HCT116 (cell line): ENCODE data around the gene CARD14. TPM values are rescaled to one million over a fixed set of nuclear protein-coding genes. Genes with fewer than 3 reads are reported as not detected.

Experiments
- ATAC-seq: fragments of 200-7000 bp; cut with Tn5 transposase; 2 replicates; pipeline ENCODE4 v1.9.1; 2020; ENCODE audit warnings: mild to moderate bottlenecking, moderate library complexity
- BruUV-seq: library from RNA; stranded (reverse); fragments of 400-500 nt; replicated peaks from 2 replicates; lab custom pipeline; 2021; lab: Mats Ljungman, UMichigan
- CTCF ChIA-PET: fragments of 300-600 bp; sonication (Branson Sonifier 250); formaldehyde crosslinking; loops from one replicate; lab custom pipeline; 2021; ENCODE audit warnings: antibody characterized with exemption; lab: Charles Lee
- POLR2A ChIA-PET: fragments of 300-600, 350-600 bp; sonication (Branson Sonifier 250); formaldehyde crosslinking; loops from one replicate; lab custom pipeline; 2021; ENCODE audit warnings: antibody characterized with exemption; lab: Charles Lee
- RAD21 ChIA-PET, 2 experiments: fragments of 300-600 bp; sonication (Branson Sonifier 250); formaldehyde crosslinking; loops; one replicate each; lab custom pipeline; 2023; ENCODE audit warnings: low total read pairs in 2 of 2; ENCODE audit not compliant: uncharacterized antibody in 2 of 2, unreplicated experiment in 2 of 2, low non-redundant PET in 1 of 2; lab: Charles Lee
- DNase-seq: peaks from one replicate; pipeline ENCODE4 v3.0.0-alpha.2; 2010; ENCODE audit warnings: low read depth, low spot score
- H2AFZ ChIP-seq: fragments of 200-600 bp; shearing (Covaris generic), sonication (generic); 2 replicates; pipeline ENCODE4 v1.6.1; 2017; ENCODE audit warnings: low read depth, mixed run types, mixed read lengths, antibody characterized with exemption, low read length; ENCODE audit not compliant: poor library complexity, severe bottlenecking
- H3K27ac ChIP-seq: 2 replicates; pipeline ENCODE4 v1.5.1; 2012; ENCODE audit warnings: low read depth, low read length
- H3K27me3 ChIP-seq: fragments of 200-600 bp; sonication (generic); 2 replicates; pipeline ENCODE4 v1.6.1; 2016; ENCODE audit warnings: mixed run types, low read length, mixed read lengths; ENCODE audit not compliant: insufficient read depth
- H3K36me3 ChIP-seq, 2 experiments: fragments of 200-500 bp in 1 of 2; fragments of 200-600 bp in 1 of 2; sonication (Bioruptor generic) in 1 of 2; sonication (generic) in 1 of 2; 2 replicates each; pipeline versions ENCODE4 v1.5.1 to v1.6.1; 2014 to 2016; ENCODE audit warnings: low read length in 2 of 2, inconsistent platforms in 1 of 2, mixed read lengths in 1 of 2, mixed run types in 1 of 2; ENCODE audit not compliant: insufficient read depth in 2 of 2, control insufficient read depth in 1 of 2
- H3K4me1 ChIP-seq, 2 experiments: fragments of 200-600 bp in 1 of 2; sonication (generic) in 1 of 2; 2 replicates each; pipeline versions ENCODE4 v1.5.1 to v1.6.1; 2012 to 2017; ENCODE audit warnings: low read length in 2 of 2, inconsistent platforms in 1 of 2, mild to moderate bottlenecking in 1 of 2, mixed read lengths in 1 of 2, mixed run types in 1 of 2, moderate library complexity in 1 of 2; ENCODE audit not compliant: insufficient read depth in 2 of 2, control insufficient read depth in 1 of 2
- H3K4me2 ChIP-seq: fragments of 200-600 bp; sonication (generic); 2 replicates; pipeline ENCODE4 v1.6.1; 2017; ENCODE audit warnings: mixed run types, low read length, mixed read lengths
- H3K4me3 ChIP-seq, 2 experiments: fragments of 200-600 bp in 1 of 2; sonication (generic) in 1 of 2; replicated peaks in 1 of 2; 2 replicates each; pipeline ENCODE4 v1.5.1; 2011 to 2016; ENCODE audit warnings: low read length in 2 of 2, control low read depth in 1 of 2, low read depth in 1 of 2, mild to moderate bottlenecking in 1 of 2, mixed read lengths in 1 of 2, mixed run types in 1 of 2
- H3K79me2 ChIP-seq: fragments of 200-600 bp; sonication (generic); 2 replicates; pipeline ENCODE4 v1.6.1; 2017; ENCODE audit warnings: mild to moderate bottlenecking, mixed run types, low read length, moderate library complexity, mixed read lengths; ENCODE audit not compliant: insufficient read depth
- H3K9ac ChIP-seq: fragments of 200-600 bp; sonication (generic); 2 replicates; pipeline ENCODE4 v1.6.1; 2016; ENCODE audit warnings: low read length, mixed read lengths
- H3K9me2 ChIP-seq: fragments of 200-600 bp; sonication (generic), shearing (Covaris generic); 2 replicates; pipeline ENCODE4 v1.6.1; 2017; ENCODE audit warnings: mixed run types, mild to moderate bottlenecking, moderate library complexity; ENCODE audit not compliant: insufficient read depth
- H3K9me3 ChIP-seq, 2 experiments: fragments of 200-500 bp in 1 of 2; fragments of 200-600 bp in 1 of 2; sonication (Bioruptor generic) in 1 of 2; sonication (generic) in 1 of 2; 2 replicates each; pipeline ENCODE4 v1.6.1; 2014 to 2017; ENCODE audit warnings: low read length in 2 of 2, mixed read lengths in 2 of 2, inconsistent platforms in 1 of 2, low read depth in 1 of 2, mild to moderate bottlenecking in 1 of 2, mixed run types in 1 of 2, moderate library complexity in 1 of 2; ENCODE audit not compliant: control insufficient read depth in 1 of 2, insufficient read depth in 1 of 2
- H4K20me1 ChIP-seq: fragments of 200-600 bp; sonication (generic), shearing (Covaris generic); 2 replicates; pipeline ENCODE4 v1.6.1; 2017; ENCODE audit warnings: mixed run types, mild to moderate bottlenecking, moderate library complexity; ENCODE audit not compliant: insufficient read depth
- CBX3 ChIP-seq: IDR thresholded peaks from 2 replicates; pipeline ENCODE4 v1.6.1; 2012; ENCODE audit warnings: low read depth
- CTCF ChIP-seq, 3 experiments: fragments of 200-600 bp in 1 of 3; sonication (generic) in 1 of 3; IDR thresholded peaks in 2 of 3; conservative IDR thresholded peaks in 1 of 3; 2 replicates each; pipeline ENCODE4 v1.5.1; 2012 to 2017; ENCODE audit warnings: low read depth in 2 of 3, low read length in 2 of 3, antibody characterized with exemption in 1 of 3, borderline replicate concordance in 1 of 3, control low read depth in 1 of 3, mild to moderate bottlenecking in 1 of 3, mixed read lengths in 1 of 3, mixed run types in 1 of 3, moderate library complexity in 1 of 3; ENCODE audit not compliant: insufficient read depth in 1 of 3
- ELF1 ChIP-seq: IDR thresholded peaks from 2 replicates; pipeline ENCODE4 v1.6.1; 2012; ENCODE audit warnings: low read depth, borderline replicate concordance
- EZH2 ChIP-seq: fragments of 200-600 bp; sonication (generic); IDR thresholded peaks from 2 replicates; pipeline ENCODE4 v1.6.1; 2017; ENCODE audit warnings: antibody characterized with exemption, mixed run types
- EZH2phosphoT487 ChIP-seq: fragments of 200-600 bp; IDR thresholded peaks from 2 replicates; pipeline ENCODE4 v1.6.1; 2018; ENCODE audit warnings: antibody characterized with exemption, borderline replicate concordance
- FOSL1 ChIP-seq: IDR thresholded peaks from 2 replicates; pipeline ENCODE4 v1.6.1; 2012; ENCODE audit warnings: low read depth
- JUND ChIP-seq: IDR thresholded peaks from 2 replicates; pipeline ENCODE4 v1.6.1; 2012
- POLR2A ChIP-seq: IDR thresholded peaks from 2 replicates; pipeline ENCODE4 v1.7.0; 2011; ENCODE audit warnings: borderline replicate concordance; ENCODE audit not compliant: insufficient read depth, insufficient read length; ENCODE audit errors: extremely low read depth
- POLR2AphosphoS5 ChIP-seq: IDR thresholded peaks from 2 replicates; pipeline ENCODE4 v1.6.1; 2011; ENCODE audit warnings: mild to moderate bottlenecking, low read depth, low read length, moderate library complexity
- RAD21 ChIP-seq: IDR thresholded peaks from 2 replicates; pipeline ENCODE4 v1.6.1; 2012; ENCODE audit warnings: low read depth, mild to moderate bottlenecking
- SP1 ChIP-seq: IDR thresholded peaks from 2 replicates; pipeline ENCODE4 v1.6.1; 2012; ENCODE audit warnings: low read depth
- SRF ChIP-seq: IDR thresholded peaks from 2 replicates; pipeline ENCODE4 v1.6.1; 2012; ENCODE audit warnings: low read depth
- TCF7L2 ChIP-seq: IDR thresholded peaks from 2 replicates; pipeline ENCODE4 v1.7.0; 2011; ENCODE audit warnings: borderline replicate concordance, inconsistent platforms; ENCODE audit not compliant: insufficient read depth, insufficient read length; ENCODE audit errors: extremely low read depth
- YY1 ChIP-seq: IDR thresholded peaks from 2 replicates; pipeline ENCODE4 v1.6.1; 2011; ENCODE audit warnings: low read length, low read depth, moderate library complexity, mild to moderate bottlenecking; ENCODE audit not compliant: insufficient replicate concordance; ENCODE audit errors: extremely low read depth
- ZBTB33 ChIP-seq: IDR thresholded peaks from 2 replicates; pipeline ENCODE4 v1.6.1; 2011; ENCODE audit warnings: mild to moderate bottlenecking, low read length, moderate library complexity; ENCODE audit not compliant: insufficient replicate concordance; ENCODE audit errors: extremely low read depth
- ZFX ChIP-seq: fragments of 450-650 bp; IDR thresholded peaks from 2 replicates; pipeline ENCODE4 v1.6.1; 2017
- intact Hi-C: fragments of 100-400 bp; cut with micrococcal nuclease; formaldehyde crosslinking; loops from 2 replicates; pipeline ENCODE4 v1.10.0; 2022
- total RNA-seq: library from RNA; stranded (reverse); gene quantifications from one replicate; pipeline ENCODE4 v1.2.1, GENCODE V29; 2021; ENCODE audit not compliant: unreplicated experiment
- TF ChIP-seq, protein P1 (sequence below): IDR thresholded peaks from 2 replicates; pipeline ENCODE4 v1.6.1; 2012
- TF ChIP-seq, protein P2 (sequence below): IDR thresholded peaks from 2 replicates; pipeline ENCODE4 v1.6.1; 2012; ENCODE audit warnings: low read depth
- TF ChIP-seq, protein P3 (sequence below): IDR thresholded peaks from 2 replicates; pipeline ENCODE4 v1.6.1; 2012

The CARD14 gene
- total RNA-seq, 1 experiment from 2014 or later, result 0.25 TPM

DNA sequence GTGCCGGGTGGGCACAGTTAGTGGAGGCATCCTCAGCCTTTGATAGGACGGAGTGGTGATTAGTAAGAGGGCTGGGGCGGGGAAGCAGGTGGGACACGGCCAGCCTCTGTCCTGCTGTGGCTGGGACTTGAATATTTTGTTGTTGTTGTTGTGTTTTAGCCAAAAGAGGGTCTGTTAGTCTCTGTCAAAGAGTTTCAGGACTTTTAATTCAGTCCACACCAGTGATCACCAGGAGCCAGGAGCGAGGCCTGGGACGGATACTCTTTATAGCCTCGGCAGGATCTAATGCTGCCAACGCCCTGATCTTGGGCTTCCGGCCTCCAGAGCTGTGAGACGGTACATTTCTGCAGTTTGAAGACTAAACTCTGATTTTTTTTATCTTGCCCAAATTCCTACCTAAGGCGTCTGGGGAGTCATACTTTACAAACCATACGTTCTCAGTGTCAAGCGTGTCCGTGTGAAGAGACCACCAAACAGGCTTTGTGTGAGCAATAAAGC lies 87.9 kb downstream of the CARD14 start:
- H4K20me1 ChIP-seq, result no peaks in the 10 kb centered on the region
- no peak overlapping the region for H2AFZ ChIP-seq
- no peak overlapping the region for H3K4me2 ChIP-seq
- no peaks in the 10 kb centered on the region for H3K27me3 ChIP-seq
- ChIA-PET RAD21 (no interaction called here), CTCF (no interaction called here), POLR2A (no interaction called here)
- TF ChIP-seq SRF (no peak), CTCF (IDR thresholded peaks at IDR 0.05 in 2 of 3, conservative IDR thresholded peaks at IDR 0.05 in 1 of 3; ENCODE audit: borderline replicate concordance in 1 of 3, insufficient read depth in 1 of 3, low read depth in 2 of 3, low read length in 2 of 3) (no peak), ZFX (no peak), CBX3 (no peak), JUND (no peak), POLR2A (no peak), EZH2 (no peak), YY1 (no peak), POLR2AphosphoS5 (no peak), EZH2phosphoT487 (no peak), TCF7L2 (no peak), FOSL1 (no peak), SP1 (no peak), RAD21 (no peak), ELF1 (no peak), ZBTB33 (no peak)
- TF ChIP-seq, protein P1, sequence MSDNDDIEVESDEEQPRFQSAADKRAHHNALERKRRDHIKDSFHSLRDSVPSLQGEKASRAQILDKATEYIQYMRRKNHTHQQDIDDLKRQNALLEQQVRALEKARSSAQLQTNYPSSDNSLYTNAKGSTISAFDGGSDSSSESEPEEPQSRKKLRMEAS, result no peak
- TF ChIP-seq, protein P2, sequence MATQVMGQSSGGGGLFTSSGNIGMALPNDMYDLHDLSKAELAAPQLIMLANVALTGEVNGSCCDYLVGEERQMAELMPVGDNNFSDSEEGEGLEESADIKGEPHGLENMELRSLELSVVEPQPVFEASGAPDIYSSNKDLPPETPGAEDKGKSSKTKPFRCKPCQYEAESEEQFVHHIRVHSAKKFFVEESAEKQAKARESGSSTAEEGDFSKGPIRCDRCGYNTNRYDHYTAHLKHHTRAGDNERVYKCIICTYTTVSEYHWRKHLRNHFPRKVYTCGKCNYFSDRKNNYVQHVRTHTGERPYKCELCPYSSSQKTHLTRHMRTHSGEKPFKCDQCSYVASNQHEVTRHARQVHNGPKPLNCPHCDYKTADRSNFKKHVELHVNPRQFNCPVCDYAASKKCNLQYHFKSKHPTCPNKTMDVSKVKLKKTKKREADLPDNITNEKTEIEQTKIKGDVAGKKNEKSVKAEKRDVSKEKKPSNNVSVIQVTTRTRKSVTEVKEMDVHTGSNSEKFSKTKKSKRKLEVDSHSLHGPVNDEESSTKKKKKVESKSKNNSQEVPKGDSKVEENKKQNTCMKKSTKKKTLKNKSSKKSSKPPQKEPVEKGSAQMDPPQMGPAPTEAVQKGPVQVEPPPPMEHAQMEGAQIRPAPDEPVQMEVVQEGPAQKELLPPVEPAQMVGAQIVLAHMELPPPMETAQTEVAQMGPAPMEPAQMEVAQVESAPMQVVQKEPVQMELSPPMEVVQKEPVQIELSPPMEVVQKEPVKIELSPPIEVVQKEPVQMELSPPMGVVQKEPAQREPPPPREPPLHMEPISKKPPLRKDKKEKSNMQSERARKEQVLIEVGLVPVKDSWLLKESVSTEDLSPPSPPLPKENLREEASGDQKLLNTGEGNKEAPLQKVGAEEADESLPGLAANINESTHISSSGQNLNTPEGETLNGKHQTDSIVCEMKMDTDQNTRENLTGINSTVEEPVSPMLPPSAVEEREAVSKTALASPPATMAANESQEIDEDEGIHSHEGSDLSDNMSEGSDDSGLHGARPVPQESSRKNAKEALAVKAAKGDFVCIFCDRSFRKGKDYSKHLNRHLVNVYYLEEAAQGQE, result no peak
- TF ChIP-seq, protein P3, sequence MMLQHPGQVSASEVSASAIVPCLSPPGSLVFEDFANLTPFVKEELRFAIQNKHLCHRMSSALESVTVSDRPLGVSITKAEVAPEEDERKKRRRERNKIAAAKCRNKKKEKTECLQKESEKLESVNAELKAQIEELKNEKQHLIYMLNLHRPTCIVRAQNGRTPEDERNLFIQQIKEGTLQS, result no peak
- ATAC-seq (no peak), DNase-seq (no peak)
- no peak overlapping the region; the same call in 1 of the 2 replicates for H3K27ac ChIP-seq
- no peaks in the 10 kb centered on the region for H3K9me2 ChIP-seq
- H3K36me3 ChIP-seq, result no peaks in the 10 kb centered on the region
- no peaks in the 10 kb centered on the region for H3K79me2 ChIP-seq
- H3K4me3 ChIP-seq, result no peak overlapping the region
- intact Hi-C loops, result no loop called here
- no TSS peak for BruUV-seq
- no peak overlapping the region for H3K9ac ChIP-seq
- no peaks in the 10 kb centered on the region for H3K9me3 ChIP-seq
- peaks cover 53 to 83% of the 10 kb centered on the region in 2 experiments for H3K4me1 ChIP-seq
